ENCODE results near the gene IST1.
A peak's percentile ranks its signal among the peaks of the same experiment; 100 is the strongest.

Gene IST1

DNA sequence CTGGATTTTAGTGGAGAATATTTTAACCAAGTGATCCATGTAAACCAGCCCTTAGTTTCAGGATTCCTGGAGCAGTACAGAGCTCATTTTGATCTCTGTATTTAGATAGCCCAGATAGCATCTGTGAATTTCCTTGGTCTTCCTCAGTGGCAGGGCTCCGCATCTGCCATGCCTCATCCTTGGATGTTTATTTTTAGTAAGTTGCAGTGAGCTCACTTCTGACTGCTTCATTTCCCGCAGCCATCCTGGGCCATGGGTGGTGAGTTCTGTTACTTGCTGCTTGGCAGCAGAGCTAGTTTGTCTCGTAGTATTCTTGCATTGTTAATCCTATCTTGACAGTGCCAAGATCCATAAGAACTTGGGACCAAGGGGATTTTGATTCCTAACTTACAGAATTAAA is 33.7 kb downstream of the IST1 start:
- peaks cover 26 to 55% (median 45%) of the 10 kb centered on the region in 3 donors for H3K36me3 ChIP-seq
- DNase-seq = no peak
- TF ChIP-seq, protein P1, sequence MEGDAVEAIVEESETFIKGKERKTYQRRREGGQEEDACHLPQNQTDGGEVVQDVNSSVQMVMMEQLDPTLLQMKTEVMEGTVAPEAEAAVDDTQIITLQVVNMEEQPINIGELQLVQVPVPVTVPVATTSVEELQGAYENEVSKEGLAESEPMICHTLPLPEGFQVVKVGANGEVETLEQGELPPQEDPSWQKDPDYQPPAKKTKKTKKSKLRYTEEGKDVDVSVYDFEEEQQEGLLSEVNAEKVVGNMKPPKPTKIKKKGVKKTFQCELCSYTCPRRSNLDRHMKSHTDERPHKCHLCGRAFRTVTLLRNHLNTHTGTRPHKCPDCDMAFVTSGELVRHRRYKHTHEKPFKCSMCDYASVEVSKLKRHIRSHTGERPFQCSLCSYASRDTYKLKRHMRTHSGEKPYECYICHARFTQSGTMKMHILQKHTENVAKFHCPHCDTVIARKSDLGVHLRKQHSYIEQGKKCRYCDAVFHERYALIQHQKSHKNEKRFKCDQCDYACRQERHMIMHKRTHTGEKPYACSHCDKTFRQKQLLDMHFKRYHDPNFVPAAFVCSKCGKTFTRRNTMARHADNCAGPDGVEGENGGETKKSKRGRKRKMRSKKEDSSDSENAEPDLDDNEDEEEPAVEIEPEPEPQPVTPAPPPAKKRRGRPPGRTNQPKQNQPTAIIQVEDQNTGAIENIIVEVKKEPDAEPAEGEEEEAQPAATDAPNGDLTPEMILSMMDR (IDR thresholded peaks at IDR 0.05) = no peak
- H3K4me1 ChIP-seq = peaks cover 0 to 47% (median 40%) of the 10 kb centered on the region in 4 donors
- H3K27ac ChIP-seq = peak overlapping the region; percentile 42 to 59
- H3K27me3 ChIP-seq = no peaks in the 10 kb centered on the region
- H3K9me3 ChIP-seq = no peaks in the 10 kb centered on the region
- no peak overlapping the region for H3K4me3 ChIP-seq
- intact Hi-C loops (cut with DNase I; ENCODE audit: low total_unique reads) = no loop called here

DNA sequence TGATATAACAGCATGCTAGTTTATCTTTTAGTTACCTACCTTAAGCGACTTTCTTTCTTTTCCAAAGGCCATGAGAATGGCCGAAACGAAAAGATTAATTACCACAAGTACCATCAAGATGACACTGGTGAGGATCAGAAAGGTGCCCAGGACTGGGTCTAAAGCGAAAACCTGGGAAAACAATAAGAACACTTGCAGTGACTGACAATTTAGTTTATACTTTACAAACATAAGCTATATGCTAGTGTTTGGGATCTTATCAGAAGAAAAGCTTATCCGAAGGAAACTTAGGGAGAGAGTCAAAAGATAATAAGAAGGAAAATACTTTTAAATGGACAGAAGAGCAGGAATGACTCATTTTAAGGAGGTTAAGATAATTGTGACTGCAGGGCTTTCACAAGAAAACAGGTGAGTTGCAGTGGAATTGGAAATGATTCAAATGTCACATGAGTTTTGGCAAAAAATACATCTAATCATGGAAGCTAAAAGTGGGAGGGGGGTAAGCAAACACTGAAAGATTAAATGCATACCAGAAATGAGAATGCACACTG is 34.8 kb downstream of the IST1 start:
- TF ChIP-seq, protein P1 (IDR thresholded peaks at IDR 0.05) = no peak
- H3K4me3 ChIP-seq = no peak overlapping the region
- no peaks in the 10 kb centered on the region for H3K9me3 ChIP-seq
- no peak for DNase-seq
- H3K27me3 ChIP-seq = no peaks in the 10 kb centered on the region
- H3K36me3 ChIP-seq = peaks cover 23 to 55% (median 43%) of the 10 kb centered on the region in 3 donors
- peaks cover 0 to 43% (median 37%) of the 10 kb centered on the region in 4 donors for H3K4me1 ChIP-seq
- H3K27ac ChIP-seq = no peak overlapping the region
- intact Hi-C loops (cut with DNase I; ENCODE audit: low total_unique reads) = no loop called here

DNA sequence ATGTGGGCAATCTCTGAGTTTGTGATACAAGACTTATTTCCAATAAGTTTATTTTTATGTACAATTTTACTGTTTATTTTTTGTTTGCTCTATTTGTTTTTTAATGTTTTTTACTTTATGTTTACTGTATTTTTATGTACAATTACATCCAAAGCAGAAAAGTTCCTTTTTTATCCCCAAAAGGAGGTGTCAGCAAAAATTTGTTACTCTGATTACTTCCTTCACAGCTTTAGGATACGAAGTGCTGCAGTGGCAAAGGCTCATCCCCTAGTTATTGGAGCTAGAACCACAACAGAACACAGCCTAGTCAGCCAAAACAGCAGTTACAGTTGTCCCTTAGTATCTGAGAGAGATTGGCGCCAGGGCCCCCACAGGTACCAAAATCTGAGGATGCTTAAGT is 35.7 kb downstream of the IST1 start:
- Histone ChIP-seq H3K27ac (no peak overlapping the region), H3K4me3 (no peak overlapping the region), H3K27me3 (no peaks in the 10 kb centered on the region), H3K4me1 (peaks cover 0 to 43% (median 36%) of the 10 kb centered on the region in 4 donors), H3K36me3 (peaks cover 14 to 53% (median 41%) of the 10 kb centered on the region in 3 donors), H3K9me3 (no peaks in the 10 kb centered on the region)
- TF ChIP-seq, protein P1 (IDR thresholded peaks at IDR 0.05) = no peak
- no peak for DNase-seq
- intact Hi-C loops (cut with DNase I; ENCODE audit: low total_unique reads) = no loop called here

DNA sequence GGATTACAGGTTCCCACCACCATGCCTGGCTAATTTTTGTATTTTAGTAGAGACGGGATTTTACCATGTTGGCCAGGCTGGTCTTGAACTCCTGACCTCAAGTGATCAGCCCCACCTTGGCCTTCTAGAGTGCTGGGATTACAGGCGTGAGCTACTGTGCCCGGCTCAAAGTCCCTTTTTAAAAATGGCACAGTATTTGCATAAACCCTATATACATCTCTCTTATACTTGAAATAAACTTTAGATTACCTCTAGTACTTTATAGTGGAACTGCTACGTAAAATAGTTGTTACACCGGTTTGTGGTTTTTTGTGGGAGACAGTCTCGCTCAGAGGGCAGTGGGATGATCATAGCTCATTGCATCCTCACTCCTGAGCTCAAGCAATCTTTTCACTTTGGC is 36.3 kb downstream of the IST1 start:
- intact Hi-C loops (cut with DNase I; ENCODE audit: low total_unique reads) = no loop called here
- DNase-seq = no peak
- H3K27ac ChIP-seq = no peak overlapping the region
- TF ChIP-seq, protein P1 (IDR thresholded peaks at IDR 0.05) = no peak
- H3K36me3 ChIP-seq = peaks cover 8 to 47% (median 35%) of the 10 kb centered on the region in 3 donors
- no peaks in the 10 kb centered on the region for H3K9me3 ChIP-seq
- H3K4me1 ChIP-seq = peaks cover 0 to 39% (median 31%) of the 10 kb centered on the region in 4 donors
- H3K4me3 ChIP-seq = no peak overlapping the region
- H3K27me3 ChIP-seq = no peaks in the 10 kb centered on the region

DNA sequence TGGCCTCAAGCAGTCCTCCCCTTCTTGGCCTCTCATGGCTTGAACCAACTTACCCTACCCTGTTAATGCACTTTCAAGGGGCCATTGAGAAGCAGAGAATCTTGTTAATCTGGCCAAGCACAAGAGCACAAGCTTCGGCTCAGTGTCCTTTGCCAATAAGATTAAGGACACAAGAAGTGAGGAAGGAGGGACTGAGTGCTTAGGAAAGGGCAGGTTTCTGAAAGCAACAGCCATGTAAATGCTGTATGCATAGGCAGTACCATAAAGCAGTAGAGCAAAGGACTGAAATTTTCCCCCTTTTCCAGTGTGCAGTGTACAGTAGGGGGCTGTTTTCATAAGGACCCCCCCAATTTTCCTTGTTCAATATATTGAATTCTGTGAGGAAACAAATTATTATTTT is 37.7 kb downstream of the IST1 start:
- Histone ChIP-seq H3K36me3 (peaks cover 7 to 40% (median 30%) of the 10 kb centered on the region in 3 donors), H3K4me3 (no peak overlapping the region), H3K4me1 (peaks cover 0 to 24% (median 18%) of the 10 kb centered on the region in 4 donors), H3K9me3 (no peaks in the 10 kb centered on the region), H3K27me3 (no peaks in the 10 kb centered on the region), H3K27ac (no peak overlapping the region)
- no peak for DNase-seq
- TF ChIP-seq, protein P1 (IDR thresholded peaks at IDR 0.05) = no peak
- intact Hi-C loops (cut with DNase I; ENCODE audit: low total_unique reads) = no loop called here

Measured in tibial artery (tissue), 4 donors.